Psoas muscle (tissue), 8 donors: Measurements from ENCODE around the gene CBLC. TPM values are rescaled to one million over a fixed set of nuclear protein-coding genes. Genes with fewer than 3 reads are reported as not detected.
A peak's percentile ranks its signal among the peaks of the same experiment; 100 is the strongest.

Experiments used
- ATAC-seq, 4 donors: fragments of 200-7000 bp; cut with Tn5 transposase; one replicate each; pipeline ENCODE4 v1.9.1; 2020; ENCODE audit warnings: moderate library complexity in 3 of 4, mild to moderate bottlenecking in 2 of 4
- DNase-seq, 2 donors: peaks; one replicate each; pipeline ENCODE4 v3.0.0-alpha.2; 2020
- H3K27ac ChIP-seq: fragments of 200-600 bp; one replicate; pipeline ENCODE4 v1.8.0; 2022
- H3K27me3 ChIP-seq, 3 donors: fragments of 200-600 bp in 1 of 3; one replicate each; pipeline versions ENCODE4 v1.6.1 to v1.8.0; 2013 to 2022; ENCODE audit warnings: low read length in 2 of 3, mild to moderate bottlenecking in 2 of 3, moderate library complexity in 1 of 3; ENCODE audit not compliant: insufficient read depth in 3 of 3
- H3K36me3 ChIP-seq, 2 donors: fragments of 200-600 bp in 1 of 2; one replicate each; pipeline versions ENCODE4 v1.6.1 to v1.8.0; 2013 to 2022; ENCODE audit warnings: low read depth in 1 of 2, mild to moderate bottlenecking in 1 of 2, moderate library complexity in 1 of 2; ENCODE audit not compliant: insufficient read depth in 1 of 2
- H3K4me1 ChIP-seq: fragments of 200-600 bp; one replicate; pipeline ENCODE4 v1.8.0; 2022
- H3K4me3 ChIP-seq: fragments of 200-600 bp; one replicate; pipeline ENCODE4 v1.8.0; 2022; ENCODE audit warnings: mild to moderate bottlenecking
- H3K9me3 ChIP-seq: fragments of 200-600 bp; one replicate; pipeline ENCODE4 v1.8.0; 2022
- WGBS, 3 donors: extraction: QIAGEN DNeasy Blood & Tissue Kit; methylation state at CpG; one replicate each; pipeline versions ENCODE4 v1.1.6 to v1.1.7; 2013; 5-methylcytosine and 5-hydroxymethylcytosine counted together
- intact Hi-C, 2 donors: fragments of 100-400 bp; cut with DNase I; formaldehyde crosslinking; loops; one replicate each; pipeline versions ENCODE4 v1.11.0 to v1.14.2; 2022
- polyA plus RNA-seq, 3 donors: library from polyadenylated mRNA; stranded (reverse); fragments of 200-250 nt; gene quantifications; one replicate each; pipeline ENCODE4 v1.2.3, GENCODE V29; 2013
- total RNA-seq, 4 donors: library from RNA; stranded (reverse); fragmentation: NEBNext Ultra II Directional in 2 of 4; extraction: Animal tissue kit (Norgen Biotek cat#: 25700) in 2 of 4; gene quantifications; one replicate each; pipeline versions ENCODE4 v1.2.1 to v1.2.4, GENCODE V29; 2021 to 2023
- TF ChIP-seq, protein P1 (sequence below): fragments of 200-600 bp; IDR thresholded peaks from one replicate; pipeline ENCODE4 v1.8.0; 2022; ENCODE audit warnings: antibody characterized with exemption
- donor health status: healthy with polysubstance abuse.
- donor health status: DM: no; HTN: no; CAD: no; lungs with moderate emphysema.
- donor health status: Bipolar disorder and iron deficiency.
- donor health status: healthy.
- donor health status: DM: yes; HTN: yes; CAD: no.
- donor health status: DM: no; HTN: no; CAD: no.
- donor health status: DM: no; HTN: no; CAD: no.
- donor health status: DM: yes; HTN: yes; CAD: no.

The CBLC gene
- total and polyA plus RNA-seq, 7 donors = 0.08 to 0.34 TPM; not detected in 5

DNA sequence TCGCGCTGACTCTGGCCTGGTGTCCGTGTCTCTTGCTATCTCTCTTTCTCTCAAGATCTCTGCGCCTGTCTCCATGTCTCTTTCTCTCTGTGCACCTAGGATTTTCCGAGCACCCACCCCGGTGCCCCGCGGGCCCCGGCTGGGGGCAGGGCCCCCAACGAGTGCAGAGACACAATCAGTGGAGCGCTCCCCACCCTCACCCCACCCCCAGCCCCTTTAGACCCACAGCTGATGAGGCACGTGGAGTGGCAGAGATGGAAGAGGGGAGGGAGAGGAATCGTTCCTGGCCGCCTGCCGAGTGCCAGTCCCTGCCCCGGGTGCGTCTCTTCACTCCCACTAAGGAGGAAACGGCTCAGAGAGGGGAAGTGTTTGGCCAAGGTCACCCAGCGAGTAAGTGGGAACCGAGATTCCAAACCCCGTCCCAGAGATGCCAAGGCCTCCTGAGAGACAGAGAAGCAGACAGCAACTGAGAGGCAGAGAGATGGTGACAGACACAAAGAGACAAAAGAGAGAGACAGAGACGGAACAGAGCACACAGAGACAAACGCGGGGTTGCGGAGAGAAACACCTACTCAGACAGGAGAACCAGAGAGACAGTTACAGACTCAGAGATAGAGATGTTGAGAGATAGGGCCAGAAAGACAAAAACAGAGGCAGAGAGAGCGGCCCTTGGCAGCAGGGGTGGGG, 29.8 kb upstream of the CBLC start:
- peaks cover 48% of the 10 kb centered on the region for H3K4me1 ChIP-seq
- intact Hi-C loops = loop anchor here in 1 of 2 donors (10.0 kb wide), 1 partner anchor 1037 kb away; the partner anchor contains the start of gene DMPK
- TF ChIP-seq, protein P1, sequence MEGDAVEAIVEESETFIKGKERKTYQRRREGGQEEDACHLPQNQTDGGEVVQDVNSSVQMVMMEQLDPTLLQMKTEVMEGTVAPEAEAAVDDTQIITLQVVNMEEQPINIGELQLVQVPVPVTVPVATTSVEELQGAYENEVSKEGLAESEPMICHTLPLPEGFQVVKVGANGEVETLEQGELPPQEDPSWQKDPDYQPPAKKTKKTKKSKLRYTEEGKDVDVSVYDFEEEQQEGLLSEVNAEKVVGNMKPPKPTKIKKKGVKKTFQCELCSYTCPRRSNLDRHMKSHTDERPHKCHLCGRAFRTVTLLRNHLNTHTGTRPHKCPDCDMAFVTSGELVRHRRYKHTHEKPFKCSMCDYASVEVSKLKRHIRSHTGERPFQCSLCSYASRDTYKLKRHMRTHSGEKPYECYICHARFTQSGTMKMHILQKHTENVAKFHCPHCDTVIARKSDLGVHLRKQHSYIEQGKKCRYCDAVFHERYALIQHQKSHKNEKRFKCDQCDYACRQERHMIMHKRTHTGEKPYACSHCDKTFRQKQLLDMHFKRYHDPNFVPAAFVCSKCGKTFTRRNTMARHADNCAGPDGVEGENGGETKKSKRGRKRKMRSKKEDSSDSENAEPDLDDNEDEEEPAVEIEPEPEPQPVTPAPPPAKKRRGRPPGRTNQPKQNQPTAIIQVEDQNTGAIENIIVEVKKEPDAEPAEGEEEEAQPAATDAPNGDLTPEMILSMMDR = no peak
- H3K27ac ChIP-seq = peak overlapping the region; percentile 94
- H3K36me3 ChIP-seq = peaks cover 3 to 35% of the 10 kb centered on the region in 2 donors
- WGBS, 3 donors = 0 to 1% (median 1%) methylated on average over 18 to 26 of the region's 26 CpGs
- peak; percentile 39 to 60 (median 54) for ATAC-seq
- no peaks in the 10 kb centered on the region for H3K27me3 ChIP-seq
- no peaks in the 10 kb centered on the region for H3K9me3 ChIP-seq
- H3K4me3 ChIP-seq = peak overlapping the region; percentile 97
- peak; percentile 80 to 84 for DNase-seq

DNA sequence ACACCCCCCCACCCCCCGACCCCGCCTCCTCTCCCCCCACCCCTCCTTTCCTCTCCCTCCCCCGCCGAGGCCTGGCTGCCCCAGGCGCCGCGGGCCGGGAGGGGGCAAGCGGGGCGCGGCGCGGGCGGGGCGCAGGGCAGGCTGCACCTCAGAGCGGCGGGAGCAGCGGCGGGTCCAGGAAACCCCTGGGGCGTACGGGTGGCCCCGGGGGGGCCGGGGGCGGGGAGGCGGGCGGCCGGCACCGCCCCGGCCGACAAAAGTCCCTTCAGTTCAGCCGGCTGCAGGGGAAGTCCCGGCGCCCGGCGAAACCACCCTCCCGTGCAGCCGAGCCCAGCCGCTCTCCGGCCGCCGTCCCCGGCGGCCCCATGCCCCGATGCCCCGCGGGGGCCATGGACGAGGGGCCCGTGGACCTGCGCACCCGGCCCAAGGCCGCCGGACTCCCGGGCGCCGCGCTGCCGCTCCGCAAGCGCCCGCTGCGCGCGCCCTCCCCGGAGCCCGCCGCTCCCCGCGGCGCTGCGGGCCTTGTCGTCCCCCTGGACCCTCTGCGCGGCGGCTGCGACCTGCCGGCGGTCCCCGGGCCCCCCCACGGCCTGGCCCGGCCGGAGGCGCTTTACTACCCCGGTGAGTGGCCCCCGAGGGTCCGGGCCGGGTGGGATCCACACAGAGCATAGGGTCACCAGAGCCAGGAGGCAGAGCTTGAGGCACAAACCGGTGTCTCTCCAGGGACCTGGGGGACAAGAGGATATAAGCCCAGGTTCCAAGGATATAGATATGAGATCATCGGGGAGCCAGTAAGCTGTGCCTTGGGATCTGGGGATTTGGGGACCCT, 29.1 kb upstream of the CBLC start, which contains the start of gene BCL3:
BCL3 (plus strand) TSS at position 283 of the 829 bp plus-strand sequence; CDS start at position 366, 83 bp downstream.
- WGBS, 3 donors = 1% methylated on average over 22 to 79 of the region's 88 CpGs
- peaks cover 42% of the 10 kb centered on the region for H3K4me1 ChIP-seq
- no peaks in the 10 kb centered on the region for H3K9me3 ChIP-seq
- peaks cover 3 to 36% of the 10 kb centered on the region in 2 donors for H3K36me3 ChIP-seq
- ATAC-seq (peak; percentile 46 to 65 (median 54)), DNase-seq (peak; percentile 84 to 85)
- intact Hi-C loops = loop anchor here in 1 of 2 donors (10.0 kb wide), 1 partner anchor 1036 kb away; the partner anchor contains the start of gene DMPK
- peak within 1 kb of the TSS; percentile 97 for H3K4me3 ChIP-seq
- peak within 1 kb of the TSS; percentile 94 for H3K27ac ChIP-seq
- TF ChIP-seq, protein P1 = peak; percentile 9
- no peaks in the 10 kb centered on the region for H3K27me3 ChIP-seq

DNA sequence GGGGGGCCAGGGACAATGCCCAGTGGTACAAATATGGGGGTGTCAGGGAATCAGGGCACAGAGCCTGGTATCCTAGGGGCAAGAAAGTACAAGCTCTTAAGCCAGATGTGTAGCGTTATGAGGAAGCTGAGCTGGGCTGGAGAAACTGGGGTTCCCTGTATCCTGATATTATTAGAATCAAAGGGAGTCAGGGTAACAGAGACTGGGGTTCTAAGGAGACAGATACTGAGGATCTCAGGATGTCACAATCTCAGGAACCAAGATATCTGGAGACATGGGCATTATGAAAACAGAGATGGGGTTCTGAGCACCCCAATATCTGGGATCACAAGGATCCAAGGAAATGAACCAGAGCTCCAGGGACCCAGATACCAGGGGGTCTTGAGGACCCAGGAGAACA, 28.4 kb upstream of the CBLC start:
- Histone ChIP-seq H3K9me3 (no peaks in the 10 kb centered on the region), H3K27ac (peak overlapping the region; percentile 94), H3K27me3 (no peaks in the 10 kb centered on the region), H3K36me3 (peaks cover 3 to 36% of the 10 kb centered on the region in 2 donors), H3K4me3 (peak overlapping the region; percentile 97), H3K4me1 (peaks cover 36% of the 10 kb centered on the region)
- no peak for ATAC-seq
- DNase-seq = no peak
- intact Hi-C loops = loop anchor here in 1 of 2 donors (10.0 kb wide), 1 partner anchor 1036 kb away; the partner anchor contains the start of gene DMPK
- WGBS, 3 donors = 5 to 6% (median 5%) methylated on average over 1 of the region's 1 CpG
- TF ChIP-seq, protein P1 = no peak

DNA sequence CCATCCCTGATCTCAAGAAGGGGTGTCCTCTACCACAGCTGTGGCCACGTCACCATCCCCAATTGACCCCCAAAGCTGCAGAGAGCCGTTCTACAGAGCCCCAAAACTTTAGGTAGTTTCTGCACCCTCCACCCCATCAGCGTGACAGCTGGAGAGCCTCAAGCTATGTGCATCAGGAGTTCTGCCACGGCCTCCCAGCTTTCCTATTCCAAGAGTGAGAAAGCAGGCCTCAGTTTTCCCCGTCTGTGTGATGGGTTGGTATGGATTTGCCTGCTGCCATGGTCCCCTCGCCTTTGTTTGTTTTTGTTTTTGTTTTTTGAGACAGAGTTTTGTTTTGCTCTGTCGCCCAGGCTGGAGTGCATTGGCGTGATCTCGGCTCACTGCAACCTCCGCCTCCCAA, 27.7 kb upstream of the CBLC start:
- no peak for DNase-seq
- TF ChIP-seq, protein P1 = no peak
- intact Hi-C loops = loop anchor here in 1 of 2 donors (10.0 kb wide), 1 partner anchor 1035 kb away; the partner anchor contains the start of gene DMPK
- H3K4me3 ChIP-seq = peak overlapping the region; percentile 97
- H3K27ac ChIP-seq = peak overlapping the region; percentile 94
- peaks cover 36% of the 10 kb centered on the region for H3K4me1 ChIP-seq
- no peaks in the 10 kb centered on the region for H3K9me3 ChIP-seq
- ATAC-seq = no peak
- peaks cover 3 to 40% of the 10 kb centered on the region in 2 donors for H3K36me3 ChIP-seq
- H3K27me3 ChIP-seq = no peaks in the 10 kb centered on the region
- 63 to 77% (median 64%) methylated on average over 10 of the region's 10 CpGs for WGBS, 3 donors
